OCI-LY1 (cell line): ENCODE data around the gene PARD3.

ENCODE experiments used
- H2AFZ ChIP-seq: fragments of 200-600 bp; sonication (generic), shearing (Covaris generic); 2 replicates; pipeline ENCODE4 v1.6.0; 2014; ENCODE audit warnings: antibody characterized with exemption, mild to moderate bottlenecking, low read length
- H3F3A ChIP-seq: fragments of 200-600 bp; sonication (generic), shearing (Covaris generic); 2 replicates; pipeline ENCODE4 v1.6.0; 2014; ENCODE audit warnings: mild to moderate bottlenecking, antibody characterized with exemption, low read length, moderate library complexity; ENCODE audit not compliant: insufficient read depth
- H3K27ac ChIP-seq: fragments of 200-600 bp; sonication (generic); 2 replicates; pipeline ENCODE4 v1.5.1; 2014; ENCODE audit warnings: low read length, mixed run types, mild to moderate bottlenecking, low read depth; ENCODE audit not compliant: poor library complexity, severe bottlenecking
- H3K27me3 ChIP-seq: fragments of 200-600 bp; sonication (generic); 2 replicates; pipeline ENCODE4 v1.6.0; 2014; ENCODE audit warnings: antibody characterized with exemption, mild to moderate bottlenecking, low read length, moderate library complexity; ENCODE audit not compliant: insufficient read depth
- H3K36me3 ChIP-seq: fragments of 200-600 bp; sonication (generic); 2 replicates; pipeline ENCODE4 v1.6.1; 2014; ENCODE audit warnings: mild to moderate bottlenecking, antibody characterized with exemption, low read length, moderate library complexity, mixed read lengths; ENCODE audit not compliant: insufficient read depth
- H3K4me1 ChIP-seq: fragments of 200-600 bp; sonication (generic); 2 replicates; pipeline ENCODE4 v1.5.1; 2014; ENCODE audit warnings: mild to moderate bottlenecking, low read length, moderate library complexity; ENCODE audit not compliant: insufficient read depth, severe bottlenecking
- H3K4me2 ChIP-seq: fragments of 200-600 bp; sonication (generic), shearing (Covaris generic); 2 replicates; pipeline ENCODE4 v1.6.1; 2014; ENCODE audit warnings: low read length
- H3K4me3 ChIP-seq: fragments of 200-600 bp; sonication (generic); 2 replicates; pipeline ENCODE4 v1.5.1; 2014; ENCODE audit warnings: low read length, low read depth, mild to moderate bottlenecking, mixed read lengths; ENCODE audit not compliant: poor library complexity, severe bottlenecking
- H3K79me2 ChIP-seq: fragments of 200-600 bp; shearing (Covaris generic); 2 replicates; pipeline ENCODE4 v1.6.1; 2016; ENCODE audit warnings: mixed run types, low read length, mixed read lengths; ENCODE audit not compliant: insufficient read depth
- H3K9ac ChIP-seq: fragments of 200-600 bp; sonication (generic), shearing (Covaris generic); 2 replicates; pipeline ENCODE4 v1.6.1; 2014; ENCODE audit warnings: mild to moderate bottlenecking, low read length, mixed read lengths
- H3K9me2 ChIP-seq: fragments of 200-600 bp; sonication (generic), shearing (Covaris generic); 2 replicates; pipeline ENCODE4 v1.6.1; 2014; ENCODE audit warnings: low read depth, mild to moderate bottlenecking, low read length, mixed read lengths
- H3K9me3 ChIP-seq: fragments of 200-600 bp; shearing (Covaris generic); 2 replicates; pipeline ENCODE4 v1.6.1; 2014; ENCODE audit warnings: low read length, mixed read lengths
- H4K20me1 ChIP-seq: fragments of 200-600 bp; sonication (generic), shearing (Covaris generic); 2 replicates; pipeline ENCODE4 v1.6.0; 2016; ENCODE audit warnings: mild to moderate bottlenecking, low read length; ENCODE audit not compliant: insufficient read depth
- EZH2 ChIP-seq: fragments of 200-600 bp; sonication (generic), shearing (Covaris generic); IDR thresholded peaks from 2 replicates; pipeline ENCODE4 v1.8.0; 2017; ENCODE audit warnings: borderline replicate concordance, mixed run types, mild to moderate bottlenecking, antibody characterized with exemption, low read length, moderate library complexity, mixed read lengths
- TF ChIP-seq, protein P1 (sequence below): fragments of 200-600 bp; sonication (generic), shearing (Covaris generic); IDR thresholded peaks from 2 replicates; pipeline ENCODE4 v1.5.1; 2017; ENCODE audit warnings: mild to moderate bottlenecking, antibody characterized with exemption, low read length, moderate library complexity, mixed read lengths

Gene PARD3

DNA sequence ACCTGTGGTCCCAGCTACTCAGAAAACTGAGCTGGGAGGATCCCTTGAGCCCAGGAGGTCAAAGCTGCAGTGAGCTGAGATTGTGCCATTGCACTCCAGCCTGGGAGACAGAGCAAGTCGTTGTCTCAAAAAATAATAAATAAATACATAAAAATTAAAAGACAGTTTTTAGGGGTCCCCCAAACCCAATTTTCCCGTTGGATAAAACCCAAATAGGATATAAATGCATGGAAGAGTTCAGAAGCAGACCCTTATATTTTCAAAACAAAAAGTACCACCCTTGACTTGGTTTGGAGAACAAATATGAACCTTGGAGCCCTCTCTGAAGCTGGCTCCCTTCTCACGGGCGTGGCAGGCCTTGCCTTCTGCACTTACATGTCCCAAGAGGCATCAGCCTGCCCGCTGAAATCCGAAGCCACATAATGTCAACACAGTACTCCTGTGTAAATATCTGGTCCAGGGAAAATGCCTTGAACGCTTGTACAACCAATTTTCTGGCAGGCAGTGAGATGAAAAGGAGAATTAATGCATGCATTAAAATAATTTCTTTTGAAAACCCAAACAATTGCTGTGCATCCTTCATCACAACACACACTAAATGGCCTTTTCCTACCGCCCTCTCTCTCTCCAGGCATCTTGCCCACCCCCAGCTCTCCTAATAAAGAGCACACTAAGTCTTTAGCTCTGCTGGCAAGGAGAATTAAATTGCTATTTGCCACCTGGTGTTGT, 46.4 kb upstream of the PARD3 start:
- no peak overlapping the region for H3K9ac ChIP-seq
- H3K9me2 ChIP-seq = no peaks in the 10 kb centered on the region
- H4K20me1 ChIP-seq = no peaks in the 10 kb centered on the region
- H3K4me1 ChIP-seq = no peaks in the 10 kb centered on the region
- no peaks in the 10 kb centered on the region for H3K9me3 ChIP-seq
- H2AFZ ChIP-seq = no peak overlapping the region
- no peak overlapping the region for H3K27ac ChIP-seq
- H3F3A ChIP-seq = no peaks in the 10 kb centered on the region
- H3K36me3 ChIP-seq = no peaks in the 10 kb centered on the region
- H3K79me2 ChIP-seq = no peaks in the 10 kb centered on the region
- TF ChIP-seq, protein P1, sequence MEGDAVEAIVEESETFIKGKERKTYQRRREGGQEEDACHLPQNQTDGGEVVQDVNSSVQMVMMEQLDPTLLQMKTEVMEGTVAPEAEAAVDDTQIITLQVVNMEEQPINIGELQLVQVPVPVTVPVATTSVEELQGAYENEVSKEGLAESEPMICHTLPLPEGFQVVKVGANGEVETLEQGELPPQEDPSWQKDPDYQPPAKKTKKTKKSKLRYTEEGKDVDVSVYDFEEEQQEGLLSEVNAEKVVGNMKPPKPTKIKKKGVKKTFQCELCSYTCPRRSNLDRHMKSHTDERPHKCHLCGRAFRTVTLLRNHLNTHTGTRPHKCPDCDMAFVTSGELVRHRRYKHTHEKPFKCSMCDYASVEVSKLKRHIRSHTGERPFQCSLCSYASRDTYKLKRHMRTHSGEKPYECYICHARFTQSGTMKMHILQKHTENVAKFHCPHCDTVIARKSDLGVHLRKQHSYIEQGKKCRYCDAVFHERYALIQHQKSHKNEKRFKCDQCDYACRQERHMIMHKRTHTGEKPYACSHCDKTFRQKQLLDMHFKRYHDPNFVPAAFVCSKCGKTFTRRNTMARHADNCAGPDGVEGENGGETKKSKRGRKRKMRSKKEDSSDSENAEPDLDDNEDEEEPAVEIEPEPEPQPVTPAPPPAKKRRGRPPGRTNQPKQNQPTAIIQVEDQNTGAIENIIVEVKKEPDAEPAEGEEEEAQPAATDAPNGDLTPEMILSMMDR = no peak
- no peak for TF ChIP-seq EZH2
- no peaks in the 10 kb centered on the region for H3K27me3 ChIP-seq
- H3K4me2 ChIP-seq = no peak overlapping the region
- no peak overlapping the region for H3K4me3 ChIP-seq

DNA sequence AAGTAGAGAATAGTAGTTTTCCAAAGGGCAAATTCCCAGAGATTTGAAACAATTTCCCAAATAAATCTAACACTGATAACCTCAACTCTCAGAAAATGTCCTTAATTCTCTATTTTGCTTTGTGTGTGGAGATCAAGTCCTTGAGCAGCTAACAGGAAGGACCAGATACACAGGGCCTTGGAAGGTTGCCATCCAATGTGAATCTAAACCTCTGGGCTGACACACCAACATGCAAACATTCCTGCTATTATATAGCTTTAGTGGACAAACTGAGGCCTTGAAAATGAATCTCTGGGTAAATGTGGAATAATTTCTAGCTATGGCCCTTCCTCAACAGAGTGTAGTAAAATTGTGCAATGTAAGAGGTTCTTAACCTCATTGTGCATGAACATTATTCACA, 44.1 kb upstream of the PARD3 start:
- Histone ChIP-seq H3K4me1 (no peaks in the 10 kb centered on the region), H3K79me2 (no peaks in the 10 kb centered on the region), H3K4me2 (no peak overlapping the region), H4K20me1 (no peaks in the 10 kb centered on the region), H3K36me3 (no peaks in the 10 kb centered on the region), H3K27ac (no peak overlapping the region), H3F3A (no peaks in the 10 kb centered on the region), H2AFZ (no peak overlapping the region), H3K27me3 (no peaks in the 10 kb centered on the region), H3K9me3 (no peaks in the 10 kb centered on the region), H3K9ac (no peak overlapping the region), H3K9me2 (no peaks in the 10 kb centered on the region), H3K4me3 (no peak overlapping the region)
- no peak for TF ChIP-seq EZH2
- TF ChIP-seq, protein P1 = no peak

DNA sequence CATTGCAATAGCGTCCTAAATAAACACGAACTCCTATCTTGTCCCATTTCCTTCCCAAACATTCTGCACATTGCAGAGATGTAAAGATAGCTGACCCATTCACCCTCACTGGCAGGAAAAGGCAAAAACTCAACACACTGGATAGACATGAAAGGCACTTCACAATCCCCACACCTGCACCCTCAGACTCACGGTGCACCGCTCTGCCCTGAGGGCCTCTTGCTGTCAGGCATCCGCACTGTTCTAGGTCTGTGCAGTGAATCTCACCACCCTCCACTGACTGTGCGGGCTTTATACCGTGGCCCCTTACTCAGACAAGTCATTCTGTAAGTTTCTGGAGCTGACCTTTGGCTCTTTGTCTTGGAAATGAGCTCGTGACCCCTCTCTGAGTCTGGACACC, 42.9 kb upstream of the PARD3 start:
- Histone ChIP-seq H2AFZ (no peak overlapping the region), H3K27ac (no peak overlapping the region), H3K9ac (no peak overlapping the region), H3F3A (no peaks in the 10 kb centered on the region), H3K27me3 (no peaks in the 10 kb centered on the region), H4K20me1 (no peaks in the 10 kb centered on the region), H3K9me3 (no peaks in the 10 kb centered on the region), H3K4me2 (no peak overlapping the region), H3K36me3 (no peaks in the 10 kb centered on the region), H3K79me2 (no peaks in the 10 kb centered on the region), H3K4me1 (no peaks in the 10 kb centered on the region), H3K9me2 (no peaks in the 10 kb centered on the region), H3K4me3 (no peak overlapping the region)
- TF ChIP-seq EZH2 = no peak
- TF ChIP-seq, protein P1 = no peak
